ENCODE results near the gene CNOT4.
"Not testable (repeated sequence)": the region's sequence is repeated elsewhere in the genome, so short reads cannot be mapped to it uniquely, and the experiment has no call there.

CNOT4 gene

DNA sequence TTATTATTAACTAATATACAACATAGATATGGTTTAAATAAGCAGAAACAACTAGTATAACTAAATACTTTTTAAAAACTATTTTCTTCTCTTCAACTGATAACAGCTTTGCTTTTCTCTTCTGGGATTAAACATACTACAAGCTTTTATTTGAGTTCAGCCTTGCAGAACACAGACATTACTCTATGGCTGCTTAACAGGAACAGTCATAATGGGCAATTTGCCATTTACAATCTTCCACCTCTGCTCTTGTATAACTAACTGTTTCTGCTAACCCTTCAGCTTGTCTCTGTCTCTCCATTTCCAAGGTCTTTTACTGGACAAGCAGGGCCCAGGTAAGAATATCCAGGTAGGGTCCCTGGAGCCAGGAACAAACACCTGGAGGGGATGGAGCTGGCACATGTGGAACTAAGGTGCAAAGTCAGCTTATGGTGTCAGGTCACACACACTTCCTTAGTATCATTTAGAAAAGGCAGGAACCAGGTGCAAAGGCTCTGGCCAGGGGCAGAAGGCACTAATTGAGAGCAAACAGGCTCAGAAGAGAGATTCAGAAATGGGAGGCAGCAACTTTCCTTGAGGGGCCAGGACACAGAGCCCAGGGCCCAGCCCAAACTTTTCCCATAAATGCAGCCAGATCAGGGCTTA is 183.1 kb downstream of the CNOT4 start:
- DNase-seq (ENCODE audit: low read depth), result no peak

DNA sequence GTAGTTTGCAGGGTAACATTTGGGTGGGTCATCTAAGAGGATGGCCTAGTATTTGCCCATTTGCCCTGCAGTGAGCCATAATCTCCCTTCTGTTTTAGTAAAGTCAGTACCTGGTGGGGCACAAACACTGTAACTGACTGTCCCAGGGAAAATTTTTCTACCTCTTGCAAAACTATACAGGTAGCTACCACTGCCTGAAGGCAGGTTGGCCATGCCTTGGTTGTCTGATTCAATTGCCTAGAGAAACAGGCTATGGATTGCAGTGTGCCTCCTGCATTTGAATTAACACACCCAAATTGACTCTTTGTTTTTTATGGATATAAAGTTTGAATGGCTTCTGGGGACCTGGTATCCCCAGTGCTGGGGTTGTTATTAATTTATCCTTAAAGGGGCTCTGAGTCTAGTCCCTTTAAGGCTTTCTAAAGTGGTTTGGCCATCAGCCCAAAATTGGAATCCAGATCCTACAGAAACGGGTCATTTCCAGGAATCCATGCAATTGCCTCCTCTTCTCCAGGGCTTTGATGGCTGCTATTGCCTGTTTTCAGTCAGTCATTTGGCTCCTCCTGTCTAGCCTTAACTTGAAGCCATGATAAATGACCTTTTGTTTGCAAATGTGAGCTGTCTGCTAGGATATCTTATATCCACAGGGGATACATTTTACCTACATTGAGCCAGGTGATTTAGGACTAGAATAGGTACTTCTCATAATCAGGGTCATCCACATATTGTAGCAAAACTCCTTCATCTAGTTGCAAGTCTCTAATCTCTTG is 187.1 kb downstream of the CNOT4 start:
- no peak for DNase-seq (ENCODE audit: low read depth)

DNA sequence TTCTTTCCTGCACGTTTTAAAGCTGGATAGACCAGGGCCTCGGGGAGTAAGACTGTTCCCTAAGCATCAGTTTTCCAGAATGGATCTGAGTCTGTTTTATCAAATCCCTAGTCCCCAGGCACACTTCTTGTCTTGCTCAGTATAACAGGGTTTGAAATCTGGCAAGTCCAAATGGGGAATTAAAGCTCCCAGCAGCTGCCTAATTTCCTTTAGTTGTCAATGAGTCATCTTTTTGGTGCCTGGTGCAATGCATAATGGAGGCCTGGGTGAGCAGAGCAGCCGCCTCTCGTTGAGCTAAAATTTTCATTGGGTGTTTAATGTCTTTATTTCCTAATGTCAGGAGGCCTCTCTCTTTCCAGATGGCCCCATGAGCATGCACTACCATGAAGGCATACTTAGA is 188.3 kb downstream of the CNOT4 start:
- DNase-seq (ENCODE audit: low read depth), result no peak

DNA sequence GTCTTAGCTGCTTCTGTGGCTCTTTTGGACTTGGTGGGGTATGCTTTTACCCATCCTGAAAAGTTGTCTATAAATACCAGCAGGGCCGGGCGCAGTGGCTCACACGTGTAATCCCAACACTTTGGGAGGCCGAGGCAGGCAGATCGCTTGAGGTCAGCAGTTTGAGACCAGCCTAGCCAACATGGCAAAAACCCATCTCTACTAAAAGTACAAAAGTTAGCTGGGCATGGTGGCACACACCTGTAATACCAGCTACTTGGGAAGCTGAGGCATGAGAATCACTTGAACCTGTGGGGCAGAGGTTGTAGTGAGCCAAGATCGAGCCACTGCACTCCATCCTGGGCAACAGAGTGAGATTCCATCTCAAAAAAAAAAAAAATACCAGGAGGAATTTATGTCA is 188.9 kb downstream of the CNOT4 start:
- DNase-seq (ENCODE audit: low read depth), result not testable (repeated sequence)

DNA sequence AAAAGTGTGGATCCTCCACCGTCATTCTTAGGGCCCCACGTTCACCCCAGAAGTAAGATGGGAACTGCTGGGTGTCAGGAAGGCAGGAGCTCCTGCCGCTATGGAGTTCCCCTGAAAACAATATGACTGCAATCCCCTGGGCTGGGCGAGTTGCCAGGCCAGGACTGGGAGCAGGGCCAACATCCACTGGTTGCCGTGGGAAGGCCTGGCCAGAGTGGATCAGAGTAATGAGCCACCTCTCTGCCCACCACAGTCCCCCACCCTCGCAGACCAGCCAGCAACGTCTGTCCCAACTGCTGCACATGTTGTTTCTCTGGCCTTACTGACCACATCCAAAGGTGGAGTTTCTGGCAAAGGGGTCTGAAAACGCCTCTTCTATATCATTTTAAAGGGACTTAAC is 189.6 kb downstream of the CNOT4 start:
- DNase-seq (ENCODE audit: low read depth), result no peak

DNA sequence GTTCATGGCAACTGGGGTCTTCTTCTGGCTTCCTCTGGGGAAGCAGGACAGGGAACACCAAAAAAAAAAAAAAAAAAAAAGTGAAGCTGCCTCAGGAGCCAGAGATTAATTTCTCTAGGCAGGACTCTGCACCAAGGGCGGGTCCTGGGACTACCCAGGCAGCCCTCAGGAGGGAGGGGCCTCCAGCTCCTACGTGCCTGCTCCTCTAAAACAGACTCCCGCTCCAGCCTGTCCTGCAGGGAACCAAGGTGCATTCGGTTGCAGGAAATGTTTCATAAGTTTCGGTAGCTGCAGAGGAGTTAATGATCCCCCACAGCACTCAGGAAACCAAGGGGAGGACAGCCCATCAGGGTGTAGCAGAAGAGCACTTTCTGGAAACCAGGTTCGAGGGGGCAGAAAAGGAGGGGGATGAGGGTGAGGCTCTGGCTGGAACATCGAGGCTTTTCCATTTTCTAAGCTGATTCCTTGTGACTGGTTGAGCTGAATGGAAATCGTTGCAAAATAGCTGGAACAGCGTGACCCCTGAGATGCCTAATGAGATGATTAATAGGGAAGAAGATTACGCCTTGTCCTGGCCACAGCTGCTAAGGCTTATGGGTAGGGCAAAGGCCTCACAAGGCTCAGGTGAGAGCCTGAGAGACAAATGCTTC is 192.1 kb downstream of the CNOT4 start:
- DNase-seq (ENCODE audit: low read depth), result no peak

DNA sequence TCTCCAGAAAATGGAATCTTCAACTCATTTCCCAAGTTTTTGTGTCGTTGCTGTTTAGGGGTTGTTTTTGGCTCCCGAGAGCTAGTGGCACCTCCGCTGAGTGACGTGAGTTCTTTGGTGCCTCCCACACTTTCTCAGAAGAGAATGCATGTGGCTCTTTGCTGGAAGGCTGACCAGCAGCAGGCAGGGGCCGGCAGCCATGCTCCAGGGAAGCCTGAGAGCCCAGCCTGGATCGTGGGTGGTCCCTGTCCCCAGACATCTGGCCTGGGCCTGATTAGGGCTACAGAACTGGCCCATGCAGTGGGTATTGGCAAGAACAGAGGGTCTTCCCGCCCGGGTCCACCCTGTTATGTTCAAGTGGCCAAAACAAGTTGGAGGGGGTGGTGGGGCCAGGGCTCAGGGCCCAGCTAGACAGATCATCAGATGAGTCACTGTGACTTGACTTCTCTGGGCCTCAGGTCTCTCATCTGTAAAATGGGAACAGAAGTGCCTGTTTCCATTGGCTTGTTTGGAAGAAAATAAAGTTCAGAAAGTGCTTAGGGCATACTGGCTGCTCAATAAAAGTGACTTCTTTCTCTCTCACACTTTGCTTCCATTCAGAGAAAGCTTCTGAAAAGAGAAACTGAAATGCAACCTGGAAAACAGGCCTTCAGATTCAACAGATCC is 193.1 kb downstream of the CNOT4 start:
- no peak for DNase-seq (ENCODE audit: low read depth)

DNA sequence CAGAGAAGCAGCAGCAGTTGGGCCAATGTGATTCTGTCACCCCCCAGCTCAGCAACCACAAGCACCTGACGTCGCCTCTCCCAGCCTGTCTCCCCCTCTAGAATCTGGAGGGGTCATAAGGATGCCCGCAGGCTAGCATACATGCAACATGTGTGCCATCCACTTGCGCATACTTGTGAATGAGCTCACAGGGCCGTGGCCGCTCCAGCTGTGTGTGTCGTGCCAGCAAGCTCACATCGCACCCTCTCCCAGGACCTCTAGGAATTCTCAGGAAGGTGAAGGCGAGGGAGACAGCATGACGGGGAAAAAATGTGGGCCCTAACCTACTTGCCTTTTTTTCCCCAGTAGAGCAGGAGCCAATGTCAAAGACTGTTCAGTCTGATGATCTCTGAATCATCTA is 195.9 kb downstream of the CNOT4 start:
- no peak for DNase-seq (ENCODE audit: low read depth)

All from GM04503 (cell line).